Measurements from ENCODE around the gene CEP152. TPM values are rescaled to one million over a fixed set of nuclear protein-coding genes. Genes with fewer than 3 reads are reported as not detected.

Gene CEP152
- total and polyA plus RNA-seq, 2 of the 13 experiments (the other 11 are each of a cell fraction or from before 2014, with no cell fraction given) = 1.3 to 14.7 TPM

- TF ChIP-seq SIX1 (CRISPR knock-in tag; IDR thresholded peaks at IDR 0.05; ENCODE audit: borderline replicate concordance) (no peak), ZNF337 (CRISPR knock-in tag; IDR thresholded peaks at IDR 0.05; ENCODE audit: borderline replicate concordance, low read depth) (no peak), SMC3 (IDR thresholded peaks at IDR 0.05; ENCODE audit: low read length) (no peak), AHDC1 (CRISPR knock-in tag; IDR thresholded peaks at IDR 0.05; ENCODE audit: borderline replicate concordance) (no peak), ZBTB46 (CRISPR knock-in tag; IDR thresholded peaks at IDR 0.05; ENCODE audit: borderline replicate concordance) (no peak), NAIF1 (CRISPR knock-in tag; IDR thresholded peaks at IDR 0.05; ENCODE audit: borderline replicate concordance) (peak; percentile 70; the same call in 1 of the 2 replicates), POLR2AphosphoS5 (IDR thresholded peaks at IDR 0.05; ENCODE audit: low read depth, low read length) (peak; percentile 69), ZNF891 (CRISPR knock-in tag; IDR thresholded peaks at IDR 0.05) (peak; percentile 66), NFKB2 (CRISPR knock-in tag; IDR thresholded peaks at IDR 0.05; ENCODE audit: borderline replicate concordance) (peak; percentile 62; the same call in 1 of the 2 replicates), ELF3 (CRISPR knock-in tag; IDR thresholded peaks at IDR 0.05) (peak; percentile 57), ISL2 (CRISPR knock-in tag; IDR thresholded peaks at IDR 0.05) (0 out of 2 replicates have a peak, but pooled peaks have one; percentile 13), MEIS2 (CRISPR knock-in tag; IDR thresholded peaks at IDR 0.05) (no peak; the same call in 1 of the 2 replicates), ZBED4 (CRISPR knock-in tag; IDR thresholded peaks at IDR 0.05; ENCODE audit: borderline replicate concordance) (no peak), ZNF691 (CRISPR knock-in tag; IDR thresholded peaks at IDR 0.05; ENCODE audit: borderline replicate concordance, low read depth) (peak; percentile 45; the same call in 1 of the 2 replicates)
Measured at GRCh38 chr15:48810414-48811324, at the start of gene CEP152 (continued).
